BLaER1 treated with 17β-estradiol and CSF1 and Interleukin-3, amounts not matched to agents 10 nM and 100 nM (cell line): ENCODE data around the gene ARGLU1.
A peak's percentile ranks its signal among the peaks of the same experiment; 100 is the strongest.

ENCODE experiments used
- H3K27ac ChIP-seq, 11 experiments: shearing (Covaris generic); formaldehyde crosslinking; 2 replicates each; pipeline ENCODE4 v1.8.1; 2022
- H3K27me3 ChIP-seq, 11 experiments: shearing (Covaris generic); formaldehyde crosslinking; 2 replicates each; pipeline ENCODE4 v1.8.1; 2022
- H3K36me3 ChIP-seq, 11 experiments: shearing (Covaris generic); formaldehyde crosslinking; 2 replicates each; pipeline ENCODE4 v1.8.1; 2022
- H3K4me1 ChIP-seq, 10 experiments: shearing (Covaris generic); formaldehyde crosslinking; 2 replicates each; pipeline ENCODE4 v1.8.1; 2022
- H3K4me2 ChIP-seq, 11 experiments: shearing (Covaris generic); formaldehyde crosslinking; 2 replicates each; pipeline ENCODE4 v1.8.1; 2022
- H3K4me3 ChIP-seq, 10 experiments: shearing (Covaris generic); formaldehyde crosslinking; 2 replicates each; pipeline ENCODE4 v1.8.1; 2022
- H3K9ac ChIP-seq, 11 experiments: shearing (Covaris generic); formaldehyde crosslinking; 2 replicates each; pipeline ENCODE4 v1.8.1; 2022
- H3K9me3 ChIP-seq, 11 experiments: shearing (Covaris generic); formaldehyde crosslinking; replicated peaks in 1 of 11; 2 replicates each; pipeline ENCODE4 v1.8.1; 2022
- H4K20me1 ChIP-seq, 11 experiments: shearing (Covaris generic); formaldehyde crosslinking; 2 replicates each; pipeline ENCODE4 v1.8.1; 2022
- Cebpa-rat ChIP-seq, 11 experiments: shearing (Covaris generic); IDR thresholded peaks; 2 replicates each; pipeline ENCODE4 v1.8.1; 2022

The ARGLU1 gene

DNA sequence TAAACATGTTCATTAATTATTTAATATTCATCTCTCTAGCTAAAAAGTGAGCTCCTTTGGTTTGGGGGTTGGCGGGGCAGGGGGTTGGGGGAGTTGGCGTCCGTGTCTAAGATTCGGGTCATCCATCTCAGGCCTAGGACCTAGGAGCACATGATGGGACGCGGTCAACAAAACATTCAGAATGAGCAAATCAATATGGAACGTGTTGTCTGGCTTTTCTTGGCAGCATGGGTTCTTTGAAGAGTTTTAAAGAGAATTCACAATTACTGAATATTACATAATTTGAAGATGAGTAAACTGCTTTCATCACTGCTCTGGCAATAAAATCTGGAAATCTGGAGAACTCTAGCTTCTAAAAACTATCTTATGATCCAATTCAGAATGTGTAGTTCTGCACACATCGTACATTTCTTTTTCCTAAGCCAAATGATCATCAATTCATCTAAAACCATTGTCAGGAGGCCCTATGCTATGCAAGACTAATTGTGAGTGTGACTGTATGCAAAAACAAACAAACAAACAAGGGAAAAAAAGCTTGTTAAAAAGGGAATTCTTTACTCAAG is 5.4 kb upstream of the ARGLU1 start:
- Histone ChIP-seq H3K27ac (no peak overlapping the region), H3K4me1 (peaks cover 5 to 18% (median 15%) of the 10 kb centered on the region in 10 experiments), H3K27me3 (no peaks in the 10 kb centered on the region), H3K36me3 (peaks cover 0 to 22% (median 3%) of the 10 kb centered on the region in 11 experiments; a peak in 6 of 22 replicates), H3K4me3 (no peak overlapping the region), H3K9ac (no peak overlapping the region), H4K20me1 (no peaks in the 10 kb centered on the region), H3K4me2 (no peak overlapping the region), H3K9me3 (peaks cover 16 to 45% (median 35%) of the 10 kb centered on the region in 11 experiments)
- no peak for TF ChIP-seq Cebpa-rat (IDR thresholded peaks at IDR 0.05)

DNA sequence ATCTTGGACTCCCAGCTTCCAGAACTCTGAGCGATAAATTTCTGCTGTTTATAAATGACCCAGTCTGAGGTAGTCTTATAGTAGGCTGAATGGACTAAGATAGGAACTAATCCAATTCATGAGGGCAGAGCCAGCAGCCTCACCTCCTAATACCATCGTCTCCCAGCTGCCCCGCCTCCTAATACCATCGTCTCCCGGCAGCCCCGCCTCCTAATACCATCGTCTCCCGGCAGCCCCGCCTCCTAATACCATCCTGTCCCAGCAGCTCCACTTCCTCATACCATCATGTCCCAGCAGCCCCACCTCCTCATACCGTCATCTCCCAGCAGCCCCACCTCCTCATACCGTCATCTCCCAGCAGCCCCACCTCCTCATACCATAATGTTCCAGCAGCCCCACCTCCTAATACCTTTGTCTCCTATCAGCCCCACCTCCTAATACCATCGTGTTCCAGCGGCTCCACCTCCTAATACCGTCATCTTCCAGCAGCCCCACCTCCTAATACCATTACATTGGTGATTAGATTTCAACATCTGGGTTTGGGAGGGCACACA is 2.4 kb upstream of the ARGLU1 start:
- H3K27me3 ChIP-seq: no peaks in the 10 kb centered on the region
- TF ChIP-seq Cebpa-rat (IDR thresholded peaks at IDR 0.05): no peak
- peaks cover 16 to 31% (median 22%) of the 10 kb centered on the region in 11 experiments for H3K9me3 ChIP-seq
- H3K27ac ChIP-seq: no peak overlapping the region
- H3K4me2 ChIP-seq: peak overlapping the region in 1 of 11 experiments; percentile 0; a peak in 1 of 22 replicates
- no peak overlapping the region for H3K9ac ChIP-seq
- peaks cover 14 to 27% (median 22%) of the 10 kb centered on the region in 10 experiments for H3K4me1 ChIP-seq
- H4K20me1 ChIP-seq: peaks cover 17 to 23% (median 19%) of the 10 kb centered on the region in 11 experiments
- H3K36me3 ChIP-seq: peaks cover 0 to 16% (median 0%) of the 10 kb centered on the region in 11 experiments; a peak in 5 of 22 replicates
- H3K4me3 ChIP-seq: no peak overlapping the region

DNA sequence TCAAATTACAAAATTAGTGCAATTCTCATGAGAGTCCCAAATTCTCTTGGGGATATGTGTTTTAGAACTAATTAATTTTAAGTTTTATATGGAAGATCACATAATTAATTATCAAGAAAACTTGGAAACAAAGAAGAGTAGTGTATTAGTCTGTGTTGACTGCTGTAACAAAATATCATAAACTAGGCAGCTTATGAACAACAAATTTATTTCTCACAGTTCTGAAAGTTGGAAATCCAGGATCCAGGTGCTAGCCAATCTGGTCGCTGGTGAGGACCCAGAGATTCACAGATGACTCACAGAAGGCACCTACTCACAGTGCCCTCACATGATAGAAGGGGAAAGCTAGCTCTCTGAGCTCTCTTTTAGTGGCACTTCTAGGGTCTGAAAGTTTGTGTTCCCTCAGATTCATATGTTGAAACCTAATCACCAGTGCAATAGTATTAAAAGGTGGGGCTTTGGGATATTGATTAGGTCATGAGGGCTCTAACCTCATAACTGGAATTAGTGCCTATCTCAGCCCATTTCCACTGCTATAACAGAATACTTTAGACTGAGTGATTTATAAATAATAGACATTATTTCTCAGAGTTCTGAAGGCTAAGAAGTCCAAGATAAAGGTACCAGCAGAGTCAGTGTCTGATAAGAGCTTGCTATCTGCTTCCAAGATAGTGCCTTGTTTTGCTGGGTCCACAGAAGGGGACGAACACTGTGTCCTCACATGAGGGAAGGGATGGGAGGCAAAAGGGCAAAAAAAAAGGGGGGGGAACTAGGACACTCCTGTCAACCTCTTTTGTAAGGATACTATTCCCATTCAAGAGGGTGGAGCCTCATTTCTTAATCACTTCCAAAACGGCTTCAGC is 1.5 kb upstream of the ARGLU1 start:
- Histone ChIP-seq H3K4me3 (peak overlapping the region in 1 of 10 experiments; percentile 78; a peak in 1 of 20 replicates), H3K4me1 (peaks cover 23 to 36% (median 31%) of the 10 kb centered on the region in 10 experiments), H3K27me3 (no peaks in the 10 kb centered on the region), H3K9me3 (peaks cover 7 to 23% (median 14%) of the 10 kb centered on the region in 11 experiments), H3K27ac (no peak overlapping the region), H3K36me3 (peaks cover 0 to 16% (median 2%) of the 10 kb centered on the region in 11 experiments; a peak in 7 of 22 replicates), H3K4me2 (peak overlapping the region in 7 of 11 experiments; percentile 13 to 85 (median 80); a peak in 9 of 22 replicates), H4K20me1 (peaks cover 26 to 32% (median 28%) of the 10 kb centered on the region in 11 experiments), H3K9ac (no peak overlapping the region)
- TF ChIP-seq Cebpa-rat (IDR thresholded peaks at IDR 0.05): no peak

DNA sequence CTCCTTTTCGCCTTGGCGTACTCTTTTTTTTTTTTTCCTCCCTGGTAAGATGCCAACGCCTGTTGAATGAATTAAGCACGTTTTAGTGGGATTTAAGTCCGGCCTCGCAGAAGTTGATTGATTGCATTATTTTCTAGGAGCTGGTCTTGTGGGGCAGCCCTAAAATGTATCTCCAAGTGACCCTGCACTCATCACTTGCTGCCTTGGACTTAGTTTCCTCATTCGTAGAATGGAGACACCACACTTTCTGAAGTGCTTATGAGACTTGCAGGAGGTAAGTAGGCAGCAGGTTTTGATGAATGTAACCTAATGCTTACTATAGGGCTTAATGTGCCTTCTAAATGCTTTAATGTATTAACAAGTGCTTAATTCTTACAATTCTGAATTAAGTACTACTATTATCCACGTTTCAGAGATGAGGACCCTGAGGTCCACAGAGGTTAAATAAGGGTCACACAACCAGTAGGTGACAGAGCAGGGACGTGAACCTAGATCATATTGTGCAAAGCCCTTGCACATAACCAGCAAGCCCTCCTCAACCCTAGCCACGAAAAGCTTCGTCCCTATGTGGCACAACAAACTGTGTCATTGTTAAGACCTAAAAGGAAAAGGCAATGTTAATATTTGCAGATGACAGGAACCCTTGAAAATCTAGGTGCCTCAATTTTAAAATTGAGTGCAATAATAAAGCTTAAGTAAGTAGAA is 514 bp upstream of the ARGLU1 start:
- no peak for TF ChIP-seq Cebpa-rat (IDR thresholded peaks at IDR 0.05)
- H3K27ac ChIP-seq: peak overlapping the region in 10 of 11 experiments; percentile 94 to 100 (median 98); a peak in 20 of 22 replicates
- H3K27me3 ChIP-seq: no peaks in the 10 kb centered on the region
- H3K9ac ChIP-seq: peak overlapping the region; percentile 94 to 100 (median 98); a peak in 21 of 22 replicates
- H4K20me1 ChIP-seq: peaks cover 36 to 42% (median 38%) of the 10 kb centered on the region in 11 experiments
- H3K4me3 ChIP-seq: peak overlapping the region; percentile 78 to 98 (median 94)
- H3K36me3 ChIP-seq: peaks cover 0 to 15% (median 5%) of the 10 kb centered on the region in 11 experiments; a peak in 6 of 22 replicates
- H3K9me3 ChIP-seq: peaks cover 0 to 13% (median 6%) of the 10 kb centered on the region in 11 experiments; a peak in 10 of 22 replicates
- peaks cover 32 to 45% (median 40%) of the 10 kb centered on the region in 10 experiments for H3K4me1 ChIP-seq
- H3K4me2 ChIP-seq: peak overlapping the region; percentile 71 to 86 (median 80)

DNA sequence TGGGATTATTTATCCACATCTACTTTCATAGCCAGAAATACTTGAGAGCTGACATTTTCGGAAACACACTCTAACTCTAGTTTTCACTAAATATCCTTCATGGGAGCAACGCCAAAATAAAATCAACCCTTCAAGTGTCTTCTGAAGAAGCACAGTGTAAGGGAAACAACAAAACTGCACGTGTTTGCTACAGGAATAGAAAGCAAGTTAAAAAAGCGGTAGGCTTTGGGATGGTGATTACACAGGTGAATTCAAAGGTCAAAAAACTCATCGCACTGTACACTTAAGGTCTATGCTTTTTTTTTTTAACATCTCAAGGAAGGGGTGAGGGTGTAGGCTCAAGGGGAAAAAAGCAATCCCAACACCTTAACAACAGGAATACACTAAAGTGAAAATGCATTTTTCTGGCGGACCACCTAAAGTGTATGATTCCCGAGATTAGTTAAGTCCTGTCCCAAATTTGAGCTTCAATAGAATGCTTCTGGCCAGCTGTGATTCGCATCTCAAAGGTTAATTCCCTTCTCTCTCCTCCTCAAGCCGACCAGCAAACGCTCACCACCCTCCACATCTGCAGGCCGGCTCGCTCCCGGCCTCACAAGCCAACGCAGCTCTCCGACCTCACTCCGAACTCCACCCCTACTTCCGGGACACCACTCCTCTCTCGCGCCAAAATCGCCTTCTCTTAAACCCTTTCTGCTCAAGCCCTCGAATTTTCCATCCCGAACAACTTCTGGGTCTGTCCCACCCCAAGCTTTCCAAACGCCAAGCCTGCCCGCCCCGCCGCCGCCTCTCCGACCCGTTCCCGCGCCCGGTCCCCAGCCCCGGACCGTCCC is 1.1 kb downstream of the ARGLU1 start:
- Histone ChIP-seq H3K27ac (peak overlapping the region; percentile 89 to 100 (median 98)), H3K9me3 (peaks cover 0 to 7% (median 6%) of the 10 kb centered on the region in 11 experiments; a peak in 7 of 22 replicates), H3K4me2 (peak overlapping the region; percentile 71 to 98 (median 86)), H3K9ac (peak overlapping the region; percentile 94 to 100 (median 98)), H3K36me3 (peaks cover 0 to 18% (median 8%) of the 10 kb centered on the region in 11 experiments; a peak in 7 of 22 replicates), H3K4me3 (peak overlapping the region; percentile 78 to 98 (median 94)), H3K4me1 (peaks cover 36 to 61% (median 56%) of the 10 kb centered on the region in 10 experiments), H3K27me3 (no peaks in the 10 kb centered on the region), H4K20me1 (peaks cover 52 to 58% (median 54%) of the 10 kb centered on the region in 11 experiments)
- no peak for TF ChIP-seq Cebpa-rat (IDR thresholded peaks at IDR 0.05)

DNA sequence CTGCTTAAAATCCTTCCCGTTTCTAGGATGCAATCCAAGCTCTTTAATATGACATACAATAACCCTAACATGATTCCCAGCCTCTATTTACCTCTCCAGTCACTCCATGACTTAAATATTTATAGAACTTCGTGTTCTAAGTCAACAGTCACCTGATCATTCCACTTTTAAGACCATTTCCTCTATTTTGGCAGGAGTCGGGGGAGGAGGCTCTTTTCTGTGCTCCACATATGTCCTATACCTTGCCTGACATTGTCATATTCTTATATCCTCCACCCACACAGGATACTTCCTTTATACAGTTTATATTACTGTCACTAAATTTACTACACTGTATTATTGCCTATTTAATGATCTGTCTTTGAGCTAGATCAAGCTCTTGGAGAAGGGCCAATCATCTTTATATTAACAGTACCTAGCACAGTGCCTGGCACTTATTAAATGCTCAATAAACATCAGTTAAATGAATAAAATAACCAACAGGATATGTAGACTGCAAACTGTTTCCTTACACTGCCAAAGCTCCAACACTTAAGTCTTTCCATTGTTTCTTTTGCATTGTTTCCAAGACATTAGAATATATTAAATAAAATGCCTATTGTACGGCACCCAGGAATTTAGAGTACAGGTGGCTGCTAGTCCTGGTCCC is 2.7 kb downstream of the ARGLU1 start:
- Histone ChIP-seq H3K4me1 (peaks cover 41 to 72% (median 63%) of the 10 kb centered on the region in 10 experiments), H3K27ac (peak overlapping the region in 5 of 11 experiments; percentile 27 to 100 (median 96); a peak in 7 of 22 replicates), H3K9ac (peak overlapping the region; percentile 94 to 100 (median 98); a peak in 18 of 22 replicates), H3K4me3 (peak overlapping the region; percentile 78 to 98 (median 94); a peak in 19 of 20 replicates), H3K27me3 (no peaks in the 10 kb centered on the region), H4K20me1 (peaks cover 68 to 74% (median 70%) of the 10 kb centered on the region in 11 experiments), H3K4me2 (peak overlapping the region; percentile 71 to 98 (median 86)), H3K9me3 (peaks cover 0 to 3% (median under 1%) of the 10 kb centered on the region in 11 experiments; a peak in 6 of 22 replicates), H3K36me3 (peaks cover 0 to 26% (median 11%) of the 10 kb centered on the region in 11 experiments; a peak in 8 of 22 replicates)
- TF ChIP-seq Cebpa-rat (IDR thresholded peaks at IDR 0.05): no peak

DNA sequence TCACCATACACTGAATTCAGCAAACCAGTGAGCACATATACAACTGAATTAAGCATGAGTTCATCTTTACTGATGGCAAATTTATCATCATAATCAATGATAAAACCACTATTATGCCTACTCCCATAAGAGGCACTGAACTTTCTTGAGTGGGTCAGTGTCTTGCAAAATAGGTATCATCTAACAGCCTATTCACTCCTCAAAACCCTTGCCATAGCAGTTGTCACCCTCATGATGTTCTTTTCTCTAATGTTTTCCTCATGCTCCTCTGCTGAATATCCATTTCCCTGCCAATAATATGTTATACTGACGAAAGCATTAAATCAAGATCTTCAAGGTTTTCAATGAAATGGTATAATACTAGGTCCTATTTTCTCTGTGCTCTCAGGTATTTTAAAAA is 5.6 kb downstream of the ARGLU1 start:
- no peaks in the 10 kb centered on the region for H3K9me3 ChIP-seq
- no peak for TF ChIP-seq Cebpa-rat (IDR thresholded peaks at IDR 0.05)
- no peak overlapping the region for H3K27ac ChIP-seq
- no peak overlapping the region for H3K4me3 ChIP-seq
- 0 out of 22 replicates have a peak overlapping the region, but pooled peaks of 2 of the 11 experiments have one; percentile 1 to 24 for H3K9ac ChIP-seq
- H3K36me3 ChIP-seq: peaks cover 22 to 55% (median 39%) of the 10 kb centered on the region in 11 experiments
- peaks cover 36 to 56% (median 51%) of the 10 kb centered on the region in 10 experiments for H3K4me1 ChIP-seq
- H4K20me1 ChIP-seq: peaks cover 97 to 100% (median 99%) of the 10 kb centered on the region in 11 experiments
- H3K27me3 ChIP-seq: no peaks in the 10 kb centered on the region
- H3K4me2 ChIP-seq: peak overlapping the region; percentile 11 to 89 (median 47); a peak in 19 of 22 replicates
